ENCODE results near the gene NSL1.

Gene NSL1

GRCh38 chr1:212683357-212683722 is 108.2 kb downstream of the NSL1 start:
- no peak for DNase-seq

GRCh38 chr1:212680680-212681389 is 110.7 kb downstream of the NSL1 start:
- no peak for DNase-seq

- DNase-seq: no peak
These were observed 112.8 kb downstream of the NSL1 start for GRCh38 chr1:212678456-212679410.

GRCh38 chr1:212677573-212677972 is 114.0 kb downstream of the NSL1 start:
- DNase-seq: no peak

- no peak for DNase-seq
These were observed 114.4 kb downstream of the NSL1 start for GRCh38 chr1:212677136-212677535.
